Activated T-cell treated with anti-CD3 and anti-CD28 coated beads, Interleukin-2, amount 50 U/mL, for 72 hours (primary cell): ENCODE data around the gene AHCYL2. TPM values are rescaled to one million over a fixed set of nuclear protein-coding genes. Genes with fewer than 3 reads are reported as not detected.

ENCODE experiments used
- ATAC-seq, 2 donors: fragments of 150-1000 bp; cut with Tn5 transposase; replicated peaks in 1 of 2; 2 replicates each; pipeline ENCODE4 v1.10.0; 2021; ENCODE audit warnings: moderate library complexity in 2 of 2, mild to moderate bottlenecking in 1 of 2
- DNase-seq, 2 donors: peaks; one replicate each; pipeline ENCODE4 v3.0.0; 2021 to 2022; ENCODE audit warnings: mixed read lengths in 1 of 2
- H3K27ac Mint-ChIP-seq: one replicate; pipeline ENCODE4 v1.8.0; 2022; ENCODE audit warnings: mild to moderate bottlenecking, moderate library complexity, mixed read lengths
- H3K27me3 Mint-ChIP-seq: one replicate; pipeline ENCODE4 v1.8.0; 2022; ENCODE audit warnings: low read depth, mixed read lengths
- H3K36me3 Mint-ChIP-seq, 2 donors: one replicate each; pipeline ENCODE4 v1.8.0; 2022; ENCODE audit warnings: mixed read lengths in 2 of 2, mild to moderate bottlenecking in 1 of 2; ENCODE audit not compliant: insufficient read depth in 2 of 2
- H3K4me1 Mint-ChIP-seq: one replicate; pipeline ENCODE4 v1.8.0; 2022; ENCODE audit warnings: low read depth, mixed read lengths
- H3K4me3 Mint-ChIP-seq, 2 donors: one replicate each; pipeline ENCODE4 v1.8.0; 2022; ENCODE audit warnings: mild to moderate bottlenecking in 2 of 2, mixed read lengths in 2 of 2, moderate library complexity in 2 of 2
- H3K9me3 Mint-ChIP-seq, 2 donors: one replicate each; pipeline ENCODE4 v1.8.0; 2022; ENCODE audit warnings: mixed read lengths in 2 of 2
- total RNA-seq, 2 donors: library from RNA; stranded (reverse); gene quantifications; one replicate each; pipeline ENCODE4 v1.2.3, GENCODE V29; 2022

AHCYL2 gene
- total RNA-seq, 2 donors from 2014 or later = 40.8 to 44.8 TPM

DNA sequence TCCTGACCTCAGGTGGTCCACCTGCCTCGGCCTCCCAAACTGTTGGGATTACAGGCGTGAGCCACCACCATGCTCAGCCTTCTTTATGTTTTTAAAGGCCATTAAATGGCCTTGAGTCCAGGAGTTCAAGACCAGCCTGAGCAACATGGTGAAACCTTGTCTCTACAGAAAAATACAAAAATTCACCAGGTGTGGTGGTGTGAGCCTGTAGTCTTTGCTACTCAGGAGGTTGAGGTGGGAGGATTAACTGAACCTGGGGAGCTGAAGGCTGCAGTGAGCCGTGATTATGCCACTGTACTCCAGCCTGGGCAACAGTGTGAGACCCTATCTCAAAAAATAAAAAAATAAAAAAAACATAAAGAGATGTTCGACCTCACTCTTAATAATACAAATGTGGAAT lies 25.4 kb upstream of the AHCYL2 start:
- Mint-ChIP-seq H3K27me3 (peaks cover 7% of the 10 kb centered on the region), H3K4me3 (no peak overlapping the region), H3K27ac (no peak overlapping the region), H3K36me3 (no peaks in the 10 kb centered on the region), H3K9me3 (no peaks in the 10 kb centered on the region), H3K4me1 (no peaks in the 10 kb centered on the region)
- DNase-seq = no peak
- ATAC-seq = no peak

- Mint-ChIP-seq H3K27ac (no peak overlapping the region), H3K27me3 (peaks cover 7% of the 10 kb centered on the region), H3K4me3 (no peak overlapping the region), H3K36me3 (no peaks in the 10 kb centered on the region), H3K4me1 (no peaks in the 10 kb centered on the region), H3K9me3 (no peaks in the 10 kb centered on the region)
- ATAC-seq (no peak), DNase-seq (no peak)
These were observed 22.6 kb upstream of the AHCYL2 start for GRCh38 chr7:129202058-129202777.

GRCh38 chr7:129203050-129203741 lies 21.6 kb upstream of the AHCYL2 start:
- ATAC-seq (no peak), DNase-seq (no peak)
- no peak overlapping the region for H3K27ac Mint-ChIP-seq
- no peaks in the 10 kb centered on the region for H3K4me1 Mint-ChIP-seq
- H3K27me3 Mint-ChIP-seq = peaks cover 3% of the 10 kb centered on the region
- no peak overlapping the region for H3K4me3 Mint-ChIP-seq
- no peaks in the 10 kb centered on the region for H3K9me3 Mint-ChIP-seq
- no peaks in the 10 kb centered on the region for H3K36me3 Mint-ChIP-seq

DNA sequence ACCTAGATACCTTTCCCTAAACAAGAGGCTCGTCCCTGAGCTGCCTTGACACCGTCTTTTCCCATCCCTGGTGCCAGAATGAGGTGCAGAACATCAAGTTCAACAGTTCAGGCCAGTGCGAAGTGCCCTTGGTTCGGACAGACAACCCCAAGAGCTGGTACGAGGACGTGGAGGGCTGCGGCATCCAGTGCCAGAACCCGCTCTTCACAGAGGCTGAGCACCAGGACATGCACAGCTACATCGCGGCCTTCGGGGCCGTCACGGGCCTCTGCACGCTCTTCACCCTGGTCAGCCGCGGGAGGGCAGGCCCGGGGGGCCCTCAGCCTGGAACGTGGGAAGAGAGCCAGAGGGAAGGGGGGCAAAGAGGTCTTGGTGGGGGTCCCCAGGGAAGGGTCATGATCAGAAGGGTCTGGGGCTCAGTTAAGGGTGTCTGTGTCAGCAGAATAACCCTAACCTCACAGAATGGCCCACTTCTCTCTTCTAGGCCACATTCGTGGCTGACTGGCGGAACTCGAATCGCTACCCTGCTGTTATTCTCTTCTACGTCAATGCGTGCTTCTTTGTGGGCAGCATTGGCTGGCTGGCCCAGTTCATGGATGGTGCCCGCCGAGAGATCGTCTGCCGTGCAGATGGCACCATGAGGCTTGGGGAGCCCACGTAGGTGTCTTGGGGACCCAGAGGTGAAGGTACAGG lies 19.6 kb upstream of the AHCYL2 start:
- Mint-ChIP-seq H3K36me3 (no peaks in the 10 kb centered on the region), H3K4me3 (no peak overlapping the region), H3K27me3 (no peaks in the 10 kb centered on the region), H3K27ac (no peak overlapping the region), H3K4me1 (no peaks in the 10 kb centered on the region), H3K9me3 (no peaks in the 10 kb centered on the region)
- DNase-seq (no peak), ATAC-seq (no peak)

DNA sequence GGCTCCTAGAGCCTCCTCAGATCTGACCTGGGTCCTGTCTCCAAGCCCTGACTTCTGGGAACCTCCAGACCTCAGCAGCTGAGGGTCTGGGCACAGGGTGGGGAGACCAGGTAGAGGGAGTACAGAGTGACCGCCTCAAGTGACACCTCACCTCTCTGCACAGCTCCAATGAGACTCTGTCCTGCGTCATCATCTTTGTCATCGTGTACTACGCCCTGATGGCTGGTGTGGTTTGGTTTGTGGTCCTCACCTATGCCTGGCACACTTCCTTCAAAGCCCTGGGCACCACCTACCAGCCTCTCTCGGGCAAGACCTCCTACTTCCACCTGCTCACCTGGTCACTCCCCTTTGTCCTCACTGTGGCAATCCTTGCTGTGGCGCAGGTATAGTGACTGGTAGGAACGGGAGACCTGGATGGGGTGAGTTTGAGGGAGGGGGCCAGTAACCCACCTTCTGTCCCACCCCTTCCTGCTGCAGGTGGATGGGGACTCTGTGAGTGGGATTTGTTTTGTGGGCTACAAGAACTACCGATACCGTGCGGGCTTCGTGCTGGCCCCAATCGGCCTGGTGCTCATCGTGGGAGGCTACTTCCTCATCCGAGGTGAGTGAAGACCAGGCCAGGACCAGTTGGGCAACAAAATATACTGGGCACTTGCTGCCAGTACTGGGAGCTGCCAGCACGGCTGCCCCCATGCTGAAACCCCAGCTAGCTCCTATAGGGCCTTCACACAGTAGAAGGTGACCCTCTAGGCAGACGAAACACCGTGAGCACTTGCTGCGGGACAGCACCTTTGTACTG lies 18.6 kb upstream of the AHCYL2 start:
- Mint-ChIP-seq H3K27me3 (no peaks in the 10 kb centered on the region), H3K9me3 (no peaks in the 10 kb centered on the region), H3K4me3 (no peak overlapping the region), H3K36me3 (no peaks in the 10 kb centered on the region), H3K4me1 (no peaks in the 10 kb centered on the region), H3K27ac (no peak overlapping the region)
- ATAC-seq (peak in 1 of 2 donors; percentile 29), DNase-seq (no peak)

DNA sequence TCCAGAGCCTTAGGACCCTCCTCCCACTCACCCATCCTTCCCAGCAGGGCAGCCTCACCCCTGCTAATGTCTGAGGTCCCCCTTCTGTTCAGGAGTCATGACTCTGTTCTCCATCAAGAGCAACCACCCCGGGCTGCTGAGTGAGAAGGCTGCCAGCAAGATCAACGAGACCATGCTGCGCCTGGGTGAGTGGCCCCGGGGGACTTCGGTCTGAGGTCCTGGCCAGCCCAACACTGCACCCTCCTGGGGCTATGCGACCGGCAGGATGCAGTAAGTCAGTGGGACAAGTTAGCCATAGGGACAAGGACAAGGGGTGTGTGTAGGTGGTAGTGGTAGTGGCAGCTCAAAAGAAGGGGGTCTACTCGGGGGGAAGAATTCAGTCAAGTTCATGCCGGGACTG lies 16.2 kb upstream of the AHCYL2 start:
- no peaks in the 10 kb centered on the region for H3K9me3 Mint-ChIP-seq
- H3K4me1 Mint-ChIP-seq = no peaks in the 10 kb centered on the region
- no peaks in the 10 kb centered on the region for H3K36me3 Mint-ChIP-seq
- ATAC-seq = no peak
- H3K27ac Mint-ChIP-seq = no peak overlapping the region
- no peak for DNase-seq
- H3K27me3 Mint-ChIP-seq = no peaks in the 10 kb centered on the region
- no peak overlapping the region for H3K4me3 Mint-ChIP-seq

- Mint-ChIP-seq H3K27ac (no peak overlapping the region), H3K4me1 (no peaks in the 10 kb centered on the region), H3K4me3 (no peak overlapping the region), H3K36me3 (no peaks in the 10 kb centered on the region), H3K9me3 (no peaks in the 10 kb centered on the region), H3K27me3 (no peaks in the 10 kb centered on the region)
- DNase-seq = no peak
- ATAC-seq = no peak
These were observed 15.5 kb upstream of the AHCYL2 start for GRCh38 chr7:129209067-129209926.

GRCh38 chr7:129210256-129210988 lies 14.4 kb upstream of the AHCYL2 start:
- H3K36me3 Mint-ChIP-seq = no peaks in the 10 kb centered on the region
- no peaks in the 10 kb centered on the region for H3K9me3 Mint-ChIP-seq
- DNase-seq (peak; percentile 82 to 84), ATAC-seq (peak; percentile 86 to 92)
- no peaks in the 10 kb centered on the region for H3K27me3 Mint-ChIP-seq
- no peak overlapping the region for H3K4me3 Mint-ChIP-seq
- H3K4me1 Mint-ChIP-seq = no peaks in the 10 kb centered on the region
- H3K27ac Mint-ChIP-seq = no peak overlapping the region

DNA sequence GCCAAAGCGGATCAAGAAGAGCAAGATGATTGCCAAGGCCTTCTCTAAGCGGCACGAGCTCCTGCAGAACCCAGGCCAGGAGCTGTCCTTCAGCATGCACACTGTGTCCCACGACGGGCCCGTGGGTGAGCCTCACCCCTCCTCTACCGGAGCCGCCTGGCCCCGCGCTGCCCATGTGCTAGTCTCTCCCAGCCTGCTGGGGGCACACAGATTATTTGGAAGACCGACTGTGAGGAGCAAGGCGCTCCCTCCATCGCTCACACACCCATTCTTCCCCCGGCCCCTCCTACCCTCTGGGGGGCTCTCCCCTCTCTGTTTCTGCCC lies 13.9 kb upstream of the AHCYL2 start:
- H3K4me1 Mint-ChIP-seq = no peaks in the 10 kb centered on the region
- H3K9me3 Mint-ChIP-seq = no peaks in the 10 kb centered on the region
- H3K4me3 Mint-ChIP-seq = no peak overlapping the region
- H3K27ac Mint-ChIP-seq = no peak overlapping the region
- H3K36me3 Mint-ChIP-seq = no peaks in the 10 kb centered on the region
- DNase-seq (no peak), ATAC-seq (no peak)
- no peaks in the 10 kb centered on the region for H3K27me3 Mint-ChIP-seq

- Mint-ChIP-seq H3K4me3 (no peak overlapping the region), H3K27me3 (no peaks in the 10 kb centered on the region), H3K36me3 (no peaks in the 10 kb centered on the region), H3K9me3 (no peaks in the 10 kb centered on the region), H3K4me1 (no peaks in the 10 kb centered on the region), H3K27ac (no peak overlapping the region)
- DNase-seq (no peak), ATAC-seq (no peak)
These were observed 12.7 kb upstream of the AHCYL2 start for GRCh38 chr7:129212126-129212525.

DNA sequence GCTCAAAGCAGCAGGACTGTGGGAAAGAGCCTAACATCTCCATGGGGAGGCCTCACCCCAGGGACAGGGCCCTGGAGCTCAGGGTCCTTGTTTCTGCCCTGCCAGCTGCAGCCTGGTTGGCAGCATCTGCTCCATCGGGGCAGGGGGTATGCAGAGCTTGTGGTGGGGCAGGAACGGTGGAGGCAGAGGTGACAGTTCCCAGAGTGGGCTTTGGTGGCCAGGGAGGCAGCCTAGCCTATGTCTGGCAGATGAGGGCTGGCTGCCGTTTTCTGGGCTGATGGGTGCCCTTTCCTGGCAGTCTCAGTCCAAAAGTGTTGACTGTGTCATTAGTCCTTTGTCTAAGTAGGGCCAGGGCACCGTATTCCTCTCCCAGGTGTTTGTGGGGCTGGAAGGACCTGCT lies 12.2 kb upstream of the AHCYL2 start:
- no peaks in the 10 kb centered on the region for H3K36me3 Mint-ChIP-seq
- H3K27ac Mint-ChIP-seq = no peak overlapping the region

GRCh38 chr7:129213828-129214227 lies 11.0 kb upstream of the AHCYL2 start:
- H3K9me3 Mint-ChIP-seq = no peaks in the 10 kb centered on the region
- H3K27ac Mint-ChIP-seq = no peak overlapping the region
- ATAC-seq = no peak
- no peaks in the 10 kb centered on the region for H3K4me1 Mint-ChIP-seq
- H3K27me3 Mint-ChIP-seq = no peaks in the 10 kb centered on the region
- DNase-seq = no peak
- H3K4me3 Mint-ChIP-seq = no peak overlapping the region
- no peaks in the 10 kb centered on the region for H3K36me3 Mint-ChIP-seq

More for the DNA sequence above, 12.2 kb upstream of the AHCYL2 start:
- no peaks in the 10 kb centered on the region for H3K9me3 Mint-ChIP-seq
- no peaks in the 10 kb centered on the region for H3K4me1 Mint-ChIP-seq
- no peaks in the 10 kb centered on the region for H3K27me3 Mint-ChIP-seq
- no peak overlapping the region for H3K4me3 Mint-ChIP-seq
- no peak for ATAC-seq
- DNase-seq = no peak
